Neutrophil (primary cell): ENCODE results near the gene CLASP1.

Source experiments
- H3K27ac ChIP-seq: fragments of 200-600 bp; sonication (generic); 2 replicates; pipeline ENCODE4 v1.5.1; 2016; ENCODE audit warnings: mild to moderate bottlenecking, moderate library complexity
- H3K27me3 ChIP-seq: fragments of 200-600 bp; sonication (generic); 2 replicates; pipeline ENCODE4 v1.6.0; 2016; ENCODE audit warnings: mild to moderate bottlenecking
- H3K36me3 ChIP-seq: fragments of 200-600 bp; sonication (generic); 2 replicates; pipeline ENCODE4 v1.5.1; 2017
- H3K4me1 ChIP-seq, 2 experiments: fragments of 200-600 bp in 1 of 2; sonication (generic) in 1 of 2; 1 replicate in 1 of 2; 2 replicates in 1 of 2; pipeline versions ENCODE4 v1.5.1 to v1.6.1; 2013 to 2016; ENCODE audit warnings: low read depth in 1 of 2, low read length in 1 of 2, mild to moderate bottlenecking in 1 of 2, moderate library complexity in 1 of 2; ENCODE audit not compliant: control insufficient read depth in 1 of 2, insufficient read depth in 1 of 2
- H3K4me3 ChIP-seq, 2 experiments: fragments of 200-600 bp in 1 of 2; sonication (generic) in 1 of 2; 1 replicate in 1 of 2; 2 replicates in 1 of 2; pipeline ENCODE4 v1.5.1; 2013 to 2016; ENCODE audit warnings: low read depth in 1 of 2, low read length in 1 of 2, mild to moderate bottlenecking in 1 of 2, moderate library complexity in 1 of 2
- H3K9me3 ChIP-seq: fragments of 200-600 bp; sonication (generic); 2 replicates; pipeline ENCODE4 v1.5.1; 2016
- CTCF ChIP-seq: fragments of 200-600 bp; sonication (generic); IDR thresholded peaks from 2 replicates; pipeline ENCODE4 v1.5.1; 2016; ENCODE audit warnings: antibody characterized with exemption

Gene CLASP1

GRCh38 chr2:121502781-121503180 is 146.5 kb downstream of the CLASP1 start:
- Histone ChIP-seq H3K36me3 (peaks cover 29% of the 10 kb centered on the region), H3K27me3 (no peaks in the 10 kb centered on the region), H3K4me1 (no peaks in the 10 kb centered on the region), H3K9me3 (no peaks in the 10 kb centered on the region), H3K27ac (no peak overlapping the region), H3K4me3 (no peak overlapping the region)
- TF ChIP-seq CTCF = no peak

- Histone ChIP-seq H3K4me3 (no peak overlapping the region), H3K36me3 (peaks cover 29% of the 10 kb centered on the region), H3K9me3 (no peaks in the 10 kb centered on the region), H3K27me3 (no peaks in the 10 kb centered on the region), H3K27ac (no peak overlapping the region), H3K4me1 (no peaks in the 10 kb centered on the region)
- TF ChIP-seq CTCF = no peak
Observed at GRCh38 chr2:121502246-121502645, 147.0 kb downstream of the CLASP1 start.

- Histone ChIP-seq H3K27me3 (no peaks in the 10 kb centered on the region), H3K27ac (no peak overlapping the region), H3K36me3 (peaks cover 29% of the 10 kb centered on the region), H3K9me3 (no peaks in the 10 kb centered on the region), H3K4me3 (no peak overlapping the region), H3K4me1 (no peaks in the 10 kb centered on the region)
- no peak for TF ChIP-seq CTCF
Observed at GRCh38 chr2:121501554-121501953, 147.7 kb downstream of the CLASP1 start.

GRCh38 chr2:121501031-121501430 is 148.2 kb downstream of the CLASP1 start:
- Histone ChIP-seq H3K36me3 (peaks cover 32% of the 10 kb centered on the region), H3K4me1 (no peaks in the 10 kb centered on the region), H3K27me3 (no peaks in the 10 kb centered on the region), H3K4me3 (no peak overlapping the region), H3K27ac (no peak overlapping the region), H3K9me3 (no peaks in the 10 kb centered on the region)
- TF ChIP-seq CTCF = no peak

GRCh38 chr2:121498731-121499130 is 150.5 kb downstream of the CLASP1 start:
- Histone ChIP-seq H3K27me3 (no peaks in the 10 kb centered on the region), H3K9me3 (no peaks in the 10 kb centered on the region), H3K27ac (no peak overlapping the region), H3K4me1 (no peaks in the 10 kb centered on the region), H3K4me3 (no peak overlapping the region), H3K36me3 (peaks cover 36% of the 10 kb centered on the region)
- TF ChIP-seq CTCF = no peak

GRCh38 chr2:121492409-121492808 is 156.9 kb downstream of the CLASP1 start:
- Histone ChIP-seq H3K9me3 (no peaks in the 10 kb centered on the region), H3K36me3 (peaks cover 7% of the 10 kb centered on the region), H3K27ac (no peak overlapping the region), H3K4me3 (no peak overlapping the region), H3K27me3 (no peaks in the 10 kb centered on the region), H3K4me1 (peaks cover 0 to 5% of the 10 kb centered on the region in 2 experiments)
- TF ChIP-seq CTCF = no peak
